Measurements from ENCODE around the gene PAPOLA.

- TF ChIP-seq POLR2AphosphoS5 (IDR thresholded peaks at IDR 0.05) (no peak), POLR2A (IDR thresholded peaks at IDR 0.05) (no peak)
Measured at GRCh38 chr14:96509457-96510090, 7.4 kb downstream of the PAPOLA start.

All from gastroesophageal sphincter (tissue), 2 donors.